Progenitor cell of endocrine pancreas (in vitro differentiated cells): ENCODE results near the gene TLR4. TPM values are rescaled to one million over a fixed set of nuclear protein-coding genes. Genes with fewer than 3 reads are reported as not detected.

Experiments
- DNase-seq: peaks from one replicate; pipeline ENCODE4 v3.0.0; 2021; ENCODE audit warnings: low spot score; ENCODE audit not compliant: unreplicated experiment
- H3K27ac Mint-ChIP-seq: 2 replicates; pipeline ENCODE4 v1.8.0; 2021; ENCODE audit warnings: mild to moderate bottlenecking, moderate library complexity, mixed read lengths
- H3K27me3 Mint-ChIP-seq: 2 replicates; pipeline ENCODE4 v1.8.0; 2021; ENCODE audit warnings: mixed read lengths
- H3K36me3 Mint-ChIP-seq: 2 replicates; pipeline ENCODE4 v1.8.0; 2022; ENCODE audit warnings: mixed read lengths; ENCODE audit not compliant: insufficient read depth
- H3K4me1 Mint-ChIP-seq: 2 replicates; pipeline ENCODE4 v1.8.0; 2021; ENCODE audit warnings: low read depth, mixed read lengths
- H3K4me3 Mint-ChIP-seq: 2 replicates; pipeline ENCODE4 v1.8.0; 2021; ENCODE audit warnings: low read depth, mild to moderate bottlenecking, moderate library complexity, mixed read lengths
- H3K9me3 Mint-ChIP-seq: 2 replicates; pipeline ENCODE4 v1.8.0; 2021; ENCODE audit warnings: low read depth, mixed read lengths
- CTCF ChIP-seq: fragments of 200-600 bp; sonication (generic); IDR thresholded peaks from one replicate; pipeline ENCODE4 v1.5.0; 2021; ENCODE audit warnings: antibody characterized with exemption, mild to moderate bottlenecking; ENCODE audit not compliant: unreplicated experiment
- total RNA-seq: library from RNA; stranded (reverse); gene quantifications from 2 replicates; pipeline ENCODE4 v1.2.1, GENCODE V29; 2021

TLR4 gene
- total RNA-seq, 1 donor from 2014 or later: not detected

- no peak for DNase-seq
- Mint-ChIP-seq H3K27ac (no peak overlapping the region), H3K9me3 (peaks cover 3% of the 10 kb centered on the region), H3K4me3 (no peak overlapping the region), H3K27me3 (no peaks in the 10 kb centered on the region), H3K36me3 (no peaks in the 10 kb centered on the region), H3K4me1 (no peaks in the 10 kb centered on the region)
- TF ChIP-seq CTCF: no peak
Observed at GRCh38 chr9:117682955-117683710, 21.1 kb upstream of the TLR4 start.

GRCh38 chr9:117687532-117687931 is 16.7 kb upstream of the TLR4 start:
- no peak for TF ChIP-seq CTCF
- no peak overlapping the region for H3K27ac Mint-ChIP-seq
- H3K4me1 Mint-ChIP-seq: no peaks in the 10 kb centered on the region
- H3K27me3 Mint-ChIP-seq: no peaks in the 10 kb centered on the region
- no peaks in the 10 kb centered on the region for H3K36me3 Mint-ChIP-seq
- no peak for DNase-seq
- no peak overlapping the region for H3K4me3 Mint-ChIP-seq
- peaks cover 10% of the 10 kb centered on the region for H3K9me3 Mint-ChIP-seq

- DNase-seq: no peak
- H3K4me1 Mint-ChIP-seq: no peaks in the 10 kb centered on the region
- TF ChIP-seq CTCF: no peak
- no peak overlapping the region for H3K4me3 Mint-ChIP-seq
- no peaks in the 10 kb centered on the region for H3K27me3 Mint-ChIP-seq
- H3K9me3 Mint-ChIP-seq: peaks cover 19% of the 10 kb centered on the region
- H3K27ac Mint-ChIP-seq: no peak overlapping the region
- no peaks in the 10 kb centered on the region for H3K36me3 Mint-ChIP-seq
Observed at GRCh38 chr9:117691367-117691766, 12.8 kb upstream of the TLR4 start.

- no peaks in the 10 kb centered on the region for H3K36me3 Mint-ChIP-seq
- DNase-seq: no peak
- peaks cover 9% of the 10 kb centered on the region for H3K9me3 Mint-ChIP-seq
- H3K27me3 Mint-ChIP-seq: no peaks in the 10 kb centered on the region
- no peaks in the 10 kb centered on the region for H3K4me1 Mint-ChIP-seq
- H3K4me3 Mint-ChIP-seq: no peak overlapping the region
- TF ChIP-seq CTCF: no peak
- H3K27ac Mint-ChIP-seq: no peak overlapping the region
Observed at GRCh38 chr9:117696154-117696553, 8.0 kb upstream of the TLR4 start.

GRCh38 chr9:117697046-117697445 is 7.2 kb upstream of the TLR4 start:
- no peak overlapping the region for H3K4me3 Mint-ChIP-seq
- no peak for DNase-seq
- no peaks in the 10 kb centered on the region for H3K36me3 Mint-ChIP-seq
- TF ChIP-seq CTCF: no peak
- no peaks in the 10 kb centered on the region for H3K4me1 Mint-ChIP-seq
- no peaks in the 10 kb centered on the region for H3K27me3 Mint-ChIP-seq
- H3K9me3 Mint-ChIP-seq: peaks cover 9% of the 10 kb centered on the region
- H3K27ac Mint-ChIP-seq: no peak overlapping the region
